Neuronal stem cell (in vitro differentiated cells): ENCODE data around the gene PLD5.
A peak's percentile ranks its signal among the peaks of the same experiment; 100 is the strongest.

ENCODE experiments used
- DNase-seq: peaks from one replicate; pipeline ENCODE4 v3.0.0-alpha.2; 2013; ENCODE audit warnings: low spot score
- H2AFZ ChIP-seq: one replicate; pipeline ENCODE4 v1.6.1; 2013; ENCODE audit warnings: mild to moderate bottlenecking, low read length, inconsistent platforms
- H2AK5ac ChIP-seq: 2 replicates; pipeline ENCODE4 v1.6.1; 2013; ENCODE audit warnings: low read depth, mild to moderate bottlenecking, inconsistent platforms, low read length, moderate library complexity, mixed read lengths
- H2BK120ac ChIP-seq: 2 replicates; pipeline ENCODE4 v1.6.1; 2013; ENCODE audit warnings: low read depth, mild to moderate bottlenecking, inconsistent platforms, low read length, moderate library complexity, mixed read lengths
- H2BK12ac ChIP-seq: one replicate; pipeline ENCODE4 v1.6.1; 2013; ENCODE audit warnings: low read length, inconsistent platforms
- H2BK15ac ChIP-seq: 2 replicates; pipeline ENCODE4 v1.6.1; 2013; ENCODE audit warnings: mild to moderate bottlenecking, low read length, inconsistent platforms, mixed read lengths
- H2BK5ac ChIP-seq: one replicate; pipeline ENCODE4 v1.6.1; 2013; ENCODE audit warnings: inconsistent platforms, mild to moderate bottlenecking, low read length, moderate library complexity
- H3K14ac ChIP-seq: one replicate; pipeline ENCODE4 v1.6.1; 2013; ENCODE audit warnings: low read length, inconsistent platforms
- H3K18ac ChIP-seq: 2 replicates; pipeline ENCODE4 v1.6.1; 2013; ENCODE audit warnings: low read length, inconsistent platforms
- H3K23ac ChIP-seq: 2 replicates; pipeline ENCODE4 v1.6.1; 2013; ENCODE audit warnings: low read depth, mild to moderate bottlenecking, mixed read lengths, low read length, inconsistent platforms; ENCODE audit not compliant: poor library complexity
- H3K27ac ChIP-seq: replicated peaks from 3 replicates; pipeline ENCODE4 v1.5.1; 2013; ENCODE audit warnings: low read length, inconsistent platforms
- H3K27me3 ChIP-seq, 3 experiments: 2 replicates each; pipeline ENCODE4 v1.6.1; 2013; ENCODE audit warnings: low read length in 3 of 3, mild to moderate bottlenecking in 2 of 3, inconsistent platforms in 1 of 3, low read depth in 1 of 3, mixed read lengths in 1 of 3, moderate library complexity in 1 of 3; ENCODE audit not compliant: control insufficient read depth in 3 of 3, insufficient read depth in 3 of 3
- H3K36me3 ChIP-seq, 2 donors: replicated peaks in 1 of 2; 2 replicates each; pipeline ENCODE4 v1.6.1; 2013; ENCODE audit warnings: low read length in 2 of 2; ENCODE audit not compliant: control insufficient read depth in 2 of 2, insufficient read depth in 2 of 2
- H3K4ac ChIP-seq: 2 replicates; pipeline ENCODE4 v1.6.1; 2013; ENCODE audit warnings: inconsistent platforms, mild to moderate bottlenecking, low read length, moderate library complexity
- H3K4me1 ChIP-seq, 2 donors: 1 replicate in 1 of 2; 2 replicates in 1 of 2; pipeline ENCODE4 v1.6.1; 2013; ENCODE audit warnings: low read length in 2 of 2, low read depth in 1 of 2; ENCODE audit not compliant: control insufficient read depth in 2 of 2, insufficient read depth in 1 of 2
- H3K4me2 ChIP-seq: one replicate; pipeline ENCODE4 v1.6.1; 2013; ENCODE audit warnings: mild to moderate bottlenecking, low read length, inconsistent platforms; ENCODE audit not compliant: insufficient read depth, poor library complexity, severe bottlenecking
- H3K4me3 ChIP-seq, 2 donors: 2 replicates each; pipeline ENCODE4 v1.5.1; 2013; ENCODE audit warnings: low read length in 2 of 2, mild to moderate bottlenecking in 2 of 2, inconsistent platforms in 1 of 2, moderate library complexity in 1 of 2
- H3K79me1 ChIP-seq: one replicate; pipeline ENCODE4 v1.6.1; 2013; ENCODE audit warnings: low read depth, mild to moderate bottlenecking, inconsistent platforms, low read length, moderate library complexity
- H3K9ac ChIP-seq: one replicate; pipeline ENCODE4 v1.6.1; 2013; ENCODE audit warnings: mild to moderate bottlenecking, low read depth, low read length, inconsistent platforms; ENCODE audit not compliant: poor library complexity
- H3K9me3 ChIP-seq, 2 donors: replicated peaks in 1 of 2; 2 replicates each; pipeline versions ENCODE3 to v1.6.1; 2013; ENCODE audit warnings: low read length in 2 of 2, mild to moderate bottlenecking in 2 of 2, inconsistent platforms in 1 of 2, low read depth in 1 of 2, mixed read lengths in 1 of 2, moderate library complexity in 1 of 2; ENCODE audit not compliant: control insufficient read depth in 2 of 2, insufficient read depth in 1 of 2
- H4K8ac ChIP-seq: one replicate; pipeline ENCODE4 v1.6.1; 2013; ENCODE audit warnings: low read depth, mild to moderate bottlenecking, inconsistent platforms, low read length, moderate library complexity
- H4K91ac ChIP-seq: one replicate; pipeline ENCODE4 v1.6.1; 2013; ENCODE audit warnings: low read length, low read depth, mild to moderate bottlenecking, inconsistent platforms; ENCODE audit not compliant: poor library complexity
- WGBS, 2 donors: extraction: QIAGEN DNeasy Blood & Tissue Kit; methylation state at CpG; one replicate each; pipeline ENCODE4 v1.1.7; 2013; ENCODE audit warnings: missing lambda C conversion rate in 2 of 2, mixed read lengths in 1 of 2; ENCODE audit not compliant: insufficient read length in 2 of 2, insufficient replicate concordance in 1 of 2; ENCODE audit errors: extremely low coverage in 2 of 2; 5-methylcytosine and 5-hydroxymethylcytosine counted together

The PLD5 gene

GRCh38 chr1:242534753-242535152 is 10.3 kb upstream of the PLD5 start:
- H3K9ac ChIP-seq: no peak overlapping the region
- H3K27me3 ChIP-seq: peaks cover 0 to 7% (median 0%) of the 10 kb centered on the region in 3 experiments
- no peak overlapping the region for H3K4ac ChIP-seq
- no peak overlapping the region for H4K91ac ChIP-seq
- H3K4me3 ChIP-seq: no peak overlapping the region
- H3K36me3 ChIP-seq: no peaks in the 10 kb centered on the region
- H2AK5ac ChIP-seq: no peak overlapping the region
- H3K23ac ChIP-seq: no peak overlapping the region
- DNase-seq: no peak
- no peak overlapping the region for H2BK120ac ChIP-seq
- H2BK12ac ChIP-seq: no peak overlapping the region
- no peak overlapping the region for H3K4me2 ChIP-seq
- H2BK5ac ChIP-seq: no peak overlapping the region
- no peak overlapping the region for H4K8ac ChIP-seq
- H3K4me1 ChIP-seq: no peaks in the 10 kb centered on the region
- H3K9me3 ChIP-seq: no peaks in the 10 kb centered on the region
- H2BK15ac ChIP-seq: no peak overlapping the region
- no peak overlapping the region for H3K14ac ChIP-seq
- no peaks in the 10 kb centered on the region for H3K79me1 ChIP-seq
- H3K18ac ChIP-seq: no peak overlapping the region
- H3K27ac ChIP-seq: no peak overlapping the region
- WGBS, 2 donors: no CpG with 5 or more reads among the region's 1 CpG
- H2AFZ ChIP-seq: no peak overlapping the region

- no CpG with 5 or more reads among the region's 1 CpG for WGBS, 2 donors
- H3K27ac ChIP-seq: no peak overlapping the region
These were observed 6.3 kb upstream of the PLD5 start for GRCh38 chr1:242530761-242531160.

DNA sequence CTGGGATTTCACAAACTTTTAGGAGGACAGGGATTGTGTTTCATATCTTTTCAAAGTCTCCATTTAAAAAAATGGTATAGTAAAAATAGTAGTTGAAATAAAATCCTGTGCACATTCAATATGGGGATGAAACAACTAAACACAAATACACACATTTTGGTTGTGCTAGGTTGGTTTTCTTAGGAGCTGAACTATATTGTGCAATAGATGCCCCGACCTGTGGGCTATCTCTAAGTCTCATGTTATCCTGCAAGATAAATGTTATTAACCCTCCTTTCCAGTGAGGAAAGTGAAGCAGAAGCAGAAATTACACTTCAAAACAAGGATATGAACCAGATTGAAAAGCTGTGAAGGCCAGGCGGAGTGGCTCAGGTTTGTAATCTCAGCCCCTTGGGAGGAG is 1.3 kb upstream of the PLD5 start:
- Histone ChIP-seq H3K79me1 (no peaks in the 10 kb centered on the region), H3K23ac (no peak overlapping the region), H3K18ac (no peak overlapping the region), H2BK120ac (no peak overlapping the region), H3K4me3 (peak overlapping the region in 1 of 2 donors; percentile 52), H3K9ac (no peak overlapping the region), H3K27me3 (peaks cover 0 to 42% (median 10%) of the 10 kb centered on the region in 3 experiments), H3K4me1 (peaks cover 2 to 4% of the 10 kb centered on the region in 2 donors), H3K4ac (no peak overlapping the region), H2BK15ac (no peak overlapping the region), H3K27ac (no peak overlapping the region), H4K91ac (no peak overlapping the region), H2AFZ (peak overlapping the region; percentile 93), H3K36me3 (no peaks in the 10 kb centered on the region), H4K8ac (no peak overlapping the region), H3K4me2 (no peak overlapping the region), H3K9me3 (no peaks in the 10 kb centered on the region), H2BK12ac (peak overlapping the region; percentile 94), H2AK5ac (no peak overlapping the region), H3K14ac (no peak overlapping the region), H2BK5ac (no peak overlapping the region)
- DNase-seq: no peak
- WGBS, 2 donors: no CpG with 5 or more reads among the region's 2 CpGs

More at GRCh38 chr1:242530761-242531160, 6.3 kb upstream of the PLD5 start:
- H4K91ac ChIP-seq: no peak overlapping the region
- no peak overlapping the region for H2AK5ac ChIP-seq
- H3K36me3 ChIP-seq: no peaks in the 10 kb centered on the region
- H2BK120ac ChIP-seq: no peak overlapping the region
- H3K9ac ChIP-seq: no peak overlapping the region
- no peak overlapping the region for H3K4ac ChIP-seq
- H3K18ac ChIP-seq: no peak overlapping the region
- no peak overlapping the region for H3K4me2 ChIP-seq
- H3K14ac ChIP-seq: no peak overlapping the region
- H4K8ac ChIP-seq: no peak overlapping the region
- H2AFZ ChIP-seq: no peak overlapping the region
- H3K23ac ChIP-seq: no peak overlapping the region
- DNase-seq: no peak
- H2BK5ac ChIP-seq: no peak overlapping the region
- no peaks in the 10 kb centered on the region for H3K79me1 ChIP-seq
- H3K27me3 ChIP-seq: peaks cover 0 to 12% (median 2%) of the 10 kb centered on the region in 3 experiments
- peaks cover 0 to 2% of the 10 kb centered on the region in 2 donors for H3K4me1 ChIP-seq
- H2BK12ac ChIP-seq: no peak overlapping the region
- no peak overlapping the region for H3K4me3 ChIP-seq
- H3K9me3 ChIP-seq: no peaks in the 10 kb centered on the region
- no peak overlapping the region for H2BK15ac ChIP-seq

DNA sequence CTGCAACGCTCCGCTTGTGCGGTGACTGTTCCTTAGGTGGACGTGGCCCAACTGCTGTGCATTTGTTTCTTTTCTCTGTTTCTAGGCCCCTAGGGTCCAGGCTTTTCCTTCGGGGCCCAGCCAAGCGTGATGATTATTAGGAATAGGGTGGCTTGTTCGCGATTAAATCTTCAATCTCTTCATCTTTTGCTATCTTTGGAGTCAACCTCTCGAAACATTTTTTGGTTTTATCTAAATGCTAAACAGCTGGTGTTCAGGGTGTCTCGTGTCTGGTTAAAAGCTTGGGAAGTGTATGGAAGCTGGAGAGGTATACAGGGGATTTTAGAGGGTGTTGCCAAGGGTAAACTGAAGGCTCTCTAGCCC is 844 bp upstream of the PLD5 start:
- H2BK15ac ChIP-seq: peak overlapping the region; percentile 5
- DNase-seq: peak; percentile 14
- H3K27me3 ChIP-seq: peaks cover 0 to 40% (median 10%) of the 10 kb centered on the region in 3 experiments
- H3K9ac ChIP-seq: peak overlapping the region; percentile 63
- no peaks in the 10 kb centered on the region for H3K9me3 ChIP-seq
- no peak overlapping the region for H4K91ac ChIP-seq
- H3K4me3 ChIP-seq: peak overlapping the region; percentile 52 to 97
- no peak overlapping the region for H3K23ac ChIP-seq
- no peaks in the 10 kb centered on the region for H3K36me3 ChIP-seq
- H2AK5ac ChIP-seq: no peak overlapping the region
- H3K14ac ChIP-seq: no peak overlapping the region
- H4K8ac ChIP-seq: no peak overlapping the region
- H2BK120ac ChIP-seq: no peak overlapping the region
- peaks cover 2 to 4% of the 10 kb centered on the region in 2 donors for H3K4me1 ChIP-seq
- H3K4me2 ChIP-seq: peak overlapping the region; percentile 81
- no peak overlapping the region for H2BK12ac ChIP-seq
- H2AFZ ChIP-seq: peak overlapping the region; percentile 93
- H3K18ac ChIP-seq: peak overlapping the region; percentile 99
- no peak overlapping the region for H3K4ac ChIP-seq
- no peak overlapping the region for H2BK5ac ChIP-seq
- no peak overlapping the region for H3K27ac ChIP-seq
- WGBS, 2 donors: no CpG with 5 or more reads among the region's 10 CpGs
- no peaks in the 10 kb centered on the region for H3K79me1 ChIP-seq
